Mucosa of stomach (tissue), 1 donor: ENCODE results near the gene NLRX1.
"Not testable (repeated sequence)": the region's sequence is repeated elsewhere in the genome, so short reads cannot be mapped to it uniquely, and the experiment has no call there.

Source experiments
- H3K27me3 ChIP-seq: one replicate; pipeline ENCODE4 v1.7.0; 2013; ENCODE audit warnings: mild to moderate bottlenecking, low read length; ENCODE audit not compliant: control insufficient read depth, insufficient read depth
- H3K36me3 ChIP-seq: one replicate; pipeline ENCODE4 v1.7.0; 2013; ENCODE audit warnings: low read length; ENCODE audit not compliant: control insufficient read depth, insufficient read depth
- H3K4me1 ChIP-seq: one replicate; pipeline ENCODE4 v1.7.0; 2013; ENCODE audit warnings: mild to moderate bottlenecking, low read length; ENCODE audit not compliant: control insufficient read depth, insufficient read depth
- H3K4me3 ChIP-seq: one replicate; pipeline ENCODE4 v1.7.0; 2013; ENCODE audit warnings: low read length
- H3K9ac ChIP-seq: one replicate; pipeline ENCODE4 v1.7.0; 2013; ENCODE audit warnings: mild to moderate bottlenecking, low read length, moderate library complexity
- H3K9me3 ChIP-seq: one replicate; pipeline ENCODE4 v1.7.0; 2013; ENCODE audit warnings: mild to moderate bottlenecking, low read length, moderate library complexity; ENCODE audit not compliant: control insufficient read depth
- donor health status: Pancreatic carcinoma.

The NLRX1 gene

GRCh38 chr11:119168471-119169281 is at the start of gene NLRX1:
NLRX1 (plus strand) TSS chr11:119168725; CDS start chr11:119171404, 2,679 bp downstream.
- Histone ChIP-seq H3K9ac (peak within 1 kb of the TSS; percentile 96), H3K9me3 (no peaks in the 10 kb centered on the region), H3K4me1 (peaks cover 15% of the 10 kb centered on the region), H3K27me3 (no peaks in the 10 kb centered on the region), H3K36me3 (no peaks in the 10 kb centered on the region), H3K4me3 (peak within 1 kb of the TSS; percentile 84)

GRCh38 chr11:119118946-119119345 is 49.6 kb upstream of the NLRX1 start:
- Histone ChIP-seq H3K4me3 (no peak overlapping the region), H3K9ac (no peak overlapping the region), H3K36me3 (peaks cover 7% of the 10 kb centered on the region), H3K4me1 (peaks cover 12% of the 10 kb centered on the region), H3K9me3 (no peaks in the 10 kb centered on the region), H3K27me3 (no peaks in the 10 kb centered on the region)

GRCh38 chr11:119120639-119121007 is 47.9 kb upstream of the NLRX1 start:
- peak overlapping the region; percentile 89 for H3K9ac ChIP-seq
- peaks cover 14% of the 10 kb centered on the region for H3K4me1 ChIP-seq
- H3K27me3 ChIP-seq: no peaks in the 10 kb centered on the region
- peaks cover 5% of the 10 kb centered on the region for H3K36me3 ChIP-seq
- H3K9me3 ChIP-seq: no peaks in the 10 kb centered on the region
- peak overlapping the region; percentile 78 for H3K4me3 ChIP-seq

- peak within 1 kb of the TSS; percentile 89 for H3K9ac ChIP-seq
- no peaks in the 10 kb centered on the region for H3K36me3 ChIP-seq
- no peaks in the 10 kb centered on the region for H3K9me3 ChIP-seq
- H3K27me3 ChIP-seq: no peaks in the 10 kb centered on the region
- H3K4me3 ChIP-seq: peak within 1 kb of the TSS; percentile 88
- peaks cover 17% of the 10 kb centered on the region for H3K4me1 ChIP-seq
These were observed 47.3 kb upstream of the NLRX1 start, which contains the start of gene HINFP for GRCh38 chr11:119121008-119121810. HINFP (plus strand) TSS chr11:119121580; CDS start chr11:119126945, 5,365 bp downstream.

- peaks cover 23% of the 10 kb centered on the region for H3K4me1 ChIP-seq
- H3K27me3 ChIP-seq: no peaks in the 10 kb centered on the region
- no peaks in the 10 kb centered on the region for H3K36me3 ChIP-seq
- peak overlapping the region; percentile 88 for H3K4me3 ChIP-seq
- no peaks in the 10 kb centered on the region for H3K9me3 ChIP-seq
- peak overlapping the region; percentile 82 for H3K9ac ChIP-seq
These were observed 46.8 kb upstream of the NLRX1 start for GRCh38 chr11:119121811-119122124.

GRCh38 chr11:119125821-119126220 is 42.7 kb upstream of the NLRX1 start:
- peaks cover 20% of the 10 kb centered on the region for H3K4me1 ChIP-seq
- no peaks in the 10 kb centered on the region for H3K9me3 ChIP-seq
- H3K9ac ChIP-seq: no peak overlapping the region
- no peak overlapping the region for H3K4me3 ChIP-seq
- no peaks in the 10 kb centered on the region for H3K36me3 ChIP-seq
- no peaks in the 10 kb centered on the region for H3K27me3 ChIP-seq

GRCh38 chr11:119126675-119127268 is 41.8 kb upstream of the NLRX1 start:
- H3K27me3 ChIP-seq: no peaks in the 10 kb centered on the region
- H3K4me1 ChIP-seq: peaks cover 18% of the 10 kb centered on the region
- H3K9me3 ChIP-seq: no peaks in the 10 kb centered on the region
- H3K4me3 ChIP-seq: no peak overlapping the region
- H3K36me3 ChIP-seq: peaks cover 7% of the 10 kb centered on the region
- no peak overlapping the region for H3K9ac ChIP-seq

GRCh38 chr11:119130662-119131061 is 37.9 kb upstream of the NLRX1 start:
- Histone ChIP-seq H3K4me3 (no peak overlapping the region), H3K9ac (no peak overlapping the region), H3K36me3 (peaks cover 20% of the 10 kb centered on the region)

GRCh38 chr11:119134389-119134978 is 34.0 kb upstream of the NLRX1 start:
- Histone ChIP-seq H3K9ac (no peak overlapping the region), H3K9me3 (no peaks in the 10 kb centered on the region), H3K27me3 (no peaks in the 10 kb centered on the region), H3K4me3 (no peak overlapping the region), H3K4me1 (no peaks in the 10 kb centered on the region), H3K36me3 (peaks cover 20% of the 10 kb centered on the region)

More at GRCh38 chr11:119130662-119131061, 37.9 kb upstream of the NLRX1 start:
- H3K27me3 ChIP-seq: no peaks in the 10 kb centered on the region
- no peaks in the 10 kb centered on the region for H3K9me3 ChIP-seq
- peaks cover 12% of the 10 kb centered on the region for H3K4me1 ChIP-seq

GRCh38 chr11:119139276-119139675 is 29.2 kb upstream of the NLRX1 start:
- H3K9ac ChIP-seq, H3K27me3 ChIP-seq, H3K4me3 ChIP-seq, H3K9me3 ChIP-seq, H3K4me1 ChIP-seq, H3K36me3 ChIP-seq: not testable (repeated sequence)

- Histone ChIP-seq H3K4me3 (no peak overlapping the region), H3K9ac (no peak overlapping the region), H3K27me3 (peaks cover 29% of the 10 kb centered on the region), H3K4me1 (peaks cover 12% of the 10 kb centered on the region), H3K36me3 (no peaks in the 10 kb centered on the region), H3K9me3 (no peaks in the 10 kb centered on the region)
These were observed 23.6 kb upstream of the NLRX1 start for GRCh38 chr11:119144825-119145486.
